BJ (cell line): Measurements from ENCODE around the gene UBASH3A. TPM values are rescaled to one million over a fixed set of nuclear protein-coding genes. Genes with fewer than 3 reads are reported as not detected.
"Not testable (repeated sequence)": the region's sequence is repeated elsewhere in the genome, so short reads cannot be mapped to it uniquely, and the experiment has no call there.

Source experiments
- CTCF ChIA-PET: fragments of 350-600 bp; formaldehyde crosslinking; extraction: SDS; loops from one replicate; lab custom pipeline; 2021; ENCODE audit warnings: antibody characterized with exemption, inconsistent platforms; lab: Yijun Ruan, JAX
- POLR2A ChIA-PET: fragments of 300-600 bp; sonication (Branson Sonifier 250); formaldehyde crosslinking; extraction: SDS; loops from one replicate; lab custom pipeline; 2021; ENCODE audit warnings: antibody characterized with exemption; lab: Charles Lee
- DNase-seq: peaks from one replicate; pipeline ENCODE4 v3.0.0-alpha.2; 2011; ENCODE audit warnings: low read depth
- H3K27me3 ChIP-seq: 2 replicates; pipeline ENCODE4 v1.6.0; 2011; ENCODE audit warnings: low read length; ENCODE audit not compliant: control insufficient read depth, insufficient read depth
- H3K36me3 ChIP-seq: 2 replicates; pipeline ENCODE4 v1.5.1; 2011; ENCODE audit warnings: low read length; ENCODE audit not compliant: control insufficient read depth, insufficient read depth
- H3K4me3 ChIP-seq: 2 replicates; pipeline ENCODE4 v1.5.1; 2011; ENCODE audit warnings: low read depth, mild to moderate bottlenecking, control low read depth, low read length
- polyA plus RNA-seq: library from polyadenylated mRNA; depleted of rRNA; stranded (reverse); fragments of >200 nt; gene quantifications from 2 replicates; pipeline ENCODE4 v1.2.3, GENCODE V29; 2011
- TF ChIP-seq, protein P1 (sequence below): IDR thresholded peaks from 2 replicates; pipeline ENCODE4 v1.5.1; 2011; ENCODE audit warnings: low read depth, mild to moderate bottlenecking, control low read depth, inconsistent platforms, low read length, moderate library complexity; ENCODE audit not compliant: insufficient read depth

UBASH3A gene
- polyA plus RNA-seq, 1 experiment = not detected

DNA sequence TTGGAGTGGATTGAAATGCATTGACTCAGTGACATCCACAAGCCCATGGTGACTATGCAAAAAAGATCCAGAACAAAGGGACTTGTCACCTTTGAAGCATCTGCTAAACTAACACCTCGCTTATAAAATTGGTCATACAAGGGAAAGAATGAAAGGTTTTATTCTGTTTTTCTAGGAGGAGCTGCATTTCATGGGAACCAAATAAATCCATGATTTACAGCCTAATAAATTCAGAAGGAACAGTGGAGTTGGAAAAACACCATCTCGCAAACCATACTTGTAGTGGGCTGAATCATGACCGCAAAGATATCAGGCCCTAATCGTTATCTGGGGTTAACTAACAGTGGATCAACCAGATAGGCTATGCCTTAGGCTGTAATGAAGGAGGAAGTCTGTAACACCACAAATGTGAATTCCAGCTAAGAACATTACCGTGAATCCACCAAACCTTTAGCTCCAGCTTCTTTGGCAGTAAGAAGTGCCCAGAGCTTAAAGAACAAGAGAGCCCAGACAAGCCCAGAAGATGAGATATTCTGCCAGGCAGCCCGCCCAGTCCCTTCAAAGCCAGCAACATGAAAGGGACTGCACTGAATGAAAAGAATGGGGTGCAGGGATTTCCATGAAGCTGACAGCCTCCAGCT lies 64.9 kb downstream of the UBASH3A start:
- CTCF ChIA-PET = no interaction called here
- TF ChIP-seq, protein P1, sequence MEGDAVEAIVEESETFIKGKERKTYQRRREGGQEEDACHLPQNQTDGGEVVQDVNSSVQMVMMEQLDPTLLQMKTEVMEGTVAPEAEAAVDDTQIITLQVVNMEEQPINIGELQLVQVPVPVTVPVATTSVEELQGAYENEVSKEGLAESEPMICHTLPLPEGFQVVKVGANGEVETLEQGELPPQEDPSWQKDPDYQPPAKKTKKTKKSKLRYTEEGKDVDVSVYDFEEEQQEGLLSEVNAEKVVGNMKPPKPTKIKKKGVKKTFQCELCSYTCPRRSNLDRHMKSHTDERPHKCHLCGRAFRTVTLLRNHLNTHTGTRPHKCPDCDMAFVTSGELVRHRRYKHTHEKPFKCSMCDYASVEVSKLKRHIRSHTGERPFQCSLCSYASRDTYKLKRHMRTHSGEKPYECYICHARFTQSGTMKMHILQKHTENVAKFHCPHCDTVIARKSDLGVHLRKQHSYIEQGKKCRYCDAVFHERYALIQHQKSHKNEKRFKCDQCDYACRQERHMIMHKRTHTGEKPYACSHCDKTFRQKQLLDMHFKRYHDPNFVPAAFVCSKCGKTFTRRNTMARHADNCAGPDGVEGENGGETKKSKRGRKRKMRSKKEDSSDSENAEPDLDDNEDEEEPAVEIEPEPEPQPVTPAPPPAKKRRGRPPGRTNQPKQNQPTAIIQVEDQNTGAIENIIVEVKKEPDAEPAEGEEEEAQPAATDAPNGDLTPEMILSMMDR = no peak

DNA sequence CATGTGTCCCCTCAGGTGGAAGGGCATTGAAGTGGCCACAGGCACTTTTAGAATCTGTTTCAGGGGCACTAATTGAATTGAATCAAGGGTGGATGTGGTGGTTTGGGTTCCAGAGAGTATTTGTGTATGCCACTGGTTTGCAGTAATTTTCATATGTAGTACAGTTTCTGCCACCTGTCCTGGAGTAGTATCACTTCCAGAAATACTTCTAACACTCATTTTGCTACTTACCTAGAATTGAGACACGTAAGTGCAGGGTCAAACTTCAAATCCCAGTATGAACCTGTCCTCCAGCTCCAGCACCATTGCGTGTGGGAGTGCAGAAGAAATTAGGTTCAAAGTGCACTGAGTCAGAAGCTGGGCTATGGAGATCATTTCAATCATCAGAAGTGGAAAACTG lies 65.6 kb downstream of the UBASH3A start:
- CTCF ChIA-PET = no interaction called here
- TF ChIP-seq, protein P1 = no peak
- POLR2A ChIA-PET = no interaction called here

More for the DNA sequence above, 64.9 kb downstream of the UBASH3A start:
- POLR2A ChIA-PET = no interaction called here
- no peaks in the 10 kb centered on the region for H3K36me3 ChIP-seq
- no peaks in the 10 kb centered on the region for H3K27me3 ChIP-seq
- no peak overlapping the region for H3K4me3 ChIP-seq
- no peak for DNase-seq

DNA sequence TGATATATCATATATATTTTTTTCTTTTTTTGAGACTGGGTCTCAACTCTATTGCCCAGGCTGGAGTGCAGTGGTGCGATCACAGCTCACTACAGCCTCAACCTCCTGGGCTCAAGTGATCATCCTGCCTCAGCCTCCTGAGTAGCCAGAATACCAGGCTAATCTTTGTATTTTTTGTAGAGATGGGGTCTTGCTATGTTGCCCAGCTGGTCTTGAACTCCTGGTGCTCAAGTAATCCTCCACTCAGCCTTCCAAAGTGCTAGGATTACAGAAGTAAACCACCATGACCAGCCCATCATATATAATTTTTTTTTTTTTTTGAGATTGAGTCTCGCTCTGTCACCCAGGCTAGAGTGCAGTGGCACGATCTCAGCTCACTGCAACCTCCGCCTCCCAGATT lies 66.0 kb downstream of the UBASH3A start:
- CTCF ChIA-PET, POLR2A ChIA-PET, H3K36me3 ChIP-seq, DNase-seq, H3K4me3 ChIP-seq, H3K27me3 ChIP-seq: not testable (repeated sequence)

More for the DNA sequence above, 65.6 kb downstream of the UBASH3A start:
- Histone ChIP-seq H3K36me3 (no peaks in the 10 kb centered on the region), H3K4me3 (no peak overlapping the region), H3K27me3 (no peaks in the 10 kb centered on the region)
- DNase-seq = no peak

DNA sequence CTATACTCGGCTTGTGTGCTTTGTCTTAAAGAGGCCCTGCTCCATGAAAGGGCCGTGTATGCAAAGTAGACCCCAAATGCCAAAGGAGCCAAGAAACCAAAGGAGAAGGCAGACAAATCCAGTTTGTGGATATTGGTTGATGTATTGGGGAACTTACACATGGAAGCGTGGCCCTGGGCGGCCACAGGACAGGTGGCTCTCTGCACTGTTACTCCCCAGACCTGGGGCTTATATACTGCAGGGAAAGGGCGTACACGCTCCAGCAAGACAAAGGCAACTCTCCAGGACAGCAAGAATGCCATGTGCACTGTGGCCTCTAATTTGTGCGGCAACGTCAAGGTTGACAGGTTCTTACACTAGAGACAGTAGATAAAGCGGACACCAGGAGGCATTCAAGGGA lies 67.5 kb downstream of the UBASH3A start:
- CTCF ChIA-PET = no interaction called here
- Histone ChIP-seq H3K4me3 (no peak overlapping the region), H3K36me3 (no peaks in the 10 kb centered on the region), H3K27me3 (no peaks in the 10 kb centered on the region)
- TF ChIP-seq, protein P1 = no peak
- POLR2A ChIA-PET = no interaction called here
- no peak for DNase-seq

DNA sequence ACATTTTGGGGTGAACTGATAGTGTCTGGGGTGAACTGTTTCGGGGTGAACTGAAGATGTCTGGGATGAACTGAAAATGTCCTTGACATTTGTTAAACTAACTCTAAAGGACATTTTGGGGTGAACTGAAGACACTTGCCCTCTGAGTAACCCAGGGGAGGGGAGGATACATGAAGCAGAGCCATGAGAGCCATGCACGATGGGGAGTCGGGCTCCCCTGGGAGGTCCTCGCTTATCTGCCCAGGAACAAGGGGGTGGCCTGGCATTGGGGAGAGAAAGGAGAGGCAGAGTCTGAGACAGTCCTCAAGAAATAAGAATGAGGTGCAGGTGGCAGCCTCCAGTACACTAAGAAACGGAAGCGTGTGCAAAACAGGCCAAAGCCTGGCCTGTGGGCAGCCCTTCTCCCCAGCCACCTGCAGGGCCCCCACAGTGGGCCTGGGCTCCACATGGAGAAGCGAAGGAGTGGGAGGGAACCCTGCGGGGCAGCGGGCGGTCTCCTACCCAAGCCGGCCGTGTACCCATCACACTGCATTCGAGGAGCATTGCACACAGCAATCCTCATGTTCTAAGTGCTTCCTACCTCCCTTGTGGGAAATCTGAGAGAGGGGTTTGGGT lies 68.1 kb downstream of the UBASH3A start:
- H3K27me3 ChIP-seq = no peaks in the 10 kb centered on the region
- DNase-seq = no peak
- CTCF ChIA-PET = no interaction called here

More for the DNA sequence above, 68.1 kb downstream of the UBASH3A start:
- TF ChIP-seq, protein P1 = no peak
- H3K4me3 ChIP-seq = no peak overlapping the region
- H3K36me3 ChIP-seq = no peaks in the 10 kb centered on the region
- POLR2A ChIA-PET = no interaction called here
